GM12891 (cell line): Measurements from ENCODE around the gene MARK3.

Experiments used
- PAX5 ChIP-seq: IDR thresholded peaks from 2 replicates; pipeline ENCODE4 v1.6.1; 2011; ENCODE audit warnings: low read length, moderate library complexity, mild to moderate bottlenecking; ENCODE audit not compliant: insufficient read depth, severe bottlenecking
- POLR2A ChIP-seq: IDR thresholded peaks from 2 replicates; pipeline ENCODE4 v1.6.1; 2011; ENCODE audit warnings: low read depth, low read length, control low read depth
- POLR2AphosphoS5 ChIP-seq: IDR thresholded peaks from 2 replicates; pipeline ENCODE4 v1.6.1; 2011; ENCODE audit warnings: low read depth, low read length, control low read depth
- SPI1 ChIP-seq: IDR thresholded peaks from 2 replicates; pipeline ENCODE4 v1.6.1; 2011; ENCODE audit warnings: low read depth, low read length, control low read depth

GRCh38 chr14:103485504-103485903, 100.3 kb downstream of the MARK3 start:
- TF ChIP-seq POLR2A (no peak), SPI1 (no peak), PAX5 (no peak), POLR2AphosphoS5 (no peak)
